NK-92 (cell line): Measurements from ENCODE around the gene TMEM215.

ENCODE experiments used
- DNase-seq: peaks from one replicate; lab custom pipeline; 2025; ENCODE audit not compliant: unreplicated experiment; lab: John Stamatoyannopoulos, UW

The TMEM215 gene

DNA sequence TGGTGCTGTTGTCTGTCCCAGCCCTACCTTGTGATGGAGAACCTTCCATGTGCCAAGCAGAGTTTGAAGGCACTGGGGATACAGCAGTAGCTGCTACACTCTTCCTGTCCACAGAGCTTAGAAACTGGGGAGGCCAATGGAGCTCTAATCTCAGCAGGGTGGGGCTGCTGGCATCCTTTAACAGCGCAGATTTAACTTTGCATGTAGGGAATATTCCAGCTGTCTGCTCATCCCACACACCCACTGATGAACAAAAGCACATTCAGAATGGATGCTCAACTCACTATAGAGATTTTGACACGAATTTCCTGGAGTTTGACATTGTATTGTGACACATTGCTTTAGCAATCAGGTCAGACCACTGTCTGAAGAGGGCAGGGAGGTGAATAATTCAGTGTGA is 49.0 kb downstream of the TMEM215 start:
- DNase-seq = no peak
